ENCODE measurements around the gene SEH1L. TPM values are rescaled to one million over a fixed set of nuclear protein-coding genes. Genes with fewer than 3 reads are reported as not detected.

SEH1L gene
- total RNA-seq, 1 experiment from 2014 or later, result 61.2 TPM

DNA sequence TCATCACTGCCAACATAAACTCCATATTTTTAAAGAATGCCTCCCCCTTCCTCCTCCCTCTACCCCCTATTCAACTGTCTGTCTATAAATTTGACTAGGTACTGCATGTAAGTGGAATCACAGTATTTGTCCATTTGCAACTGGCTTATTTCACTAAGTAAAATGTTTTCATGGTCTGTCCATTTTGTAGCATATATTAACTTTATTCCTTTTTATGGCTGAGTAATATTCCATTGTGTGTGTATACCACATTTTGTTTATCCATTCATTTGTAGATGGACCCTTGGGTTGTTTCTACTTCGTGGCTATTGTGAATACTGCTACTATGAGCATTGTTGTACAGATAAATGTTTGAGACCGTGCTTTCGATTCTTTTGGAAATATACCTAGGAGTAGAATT, 10.7 kb downstream of the SEH1L start:
- no TSS peak for BruUV-seq (replicated peaks)
- TF ChIP-seq, protein P1, sequence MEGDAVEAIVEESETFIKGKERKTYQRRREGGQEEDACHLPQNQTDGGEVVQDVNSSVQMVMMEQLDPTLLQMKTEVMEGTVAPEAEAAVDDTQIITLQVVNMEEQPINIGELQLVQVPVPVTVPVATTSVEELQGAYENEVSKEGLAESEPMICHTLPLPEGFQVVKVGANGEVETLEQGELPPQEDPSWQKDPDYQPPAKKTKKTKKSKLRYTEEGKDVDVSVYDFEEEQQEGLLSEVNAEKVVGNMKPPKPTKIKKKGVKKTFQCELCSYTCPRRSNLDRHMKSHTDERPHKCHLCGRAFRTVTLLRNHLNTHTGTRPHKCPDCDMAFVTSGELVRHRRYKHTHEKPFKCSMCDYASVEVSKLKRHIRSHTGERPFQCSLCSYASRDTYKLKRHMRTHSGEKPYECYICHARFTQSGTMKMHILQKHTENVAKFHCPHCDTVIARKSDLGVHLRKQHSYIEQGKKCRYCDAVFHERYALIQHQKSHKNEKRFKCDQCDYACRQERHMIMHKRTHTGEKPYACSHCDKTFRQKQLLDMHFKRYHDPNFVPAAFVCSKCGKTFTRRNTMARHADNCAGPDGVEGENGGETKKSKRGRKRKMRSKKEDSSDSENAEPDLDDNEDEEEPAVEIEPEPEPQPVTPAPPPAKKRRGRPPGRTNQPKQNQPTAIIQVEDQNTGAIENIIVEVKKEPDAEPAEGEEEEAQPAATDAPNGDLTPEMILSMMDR (IDR thresholded peaks at IDR 0.05; ENCODE audit: unreplicated experiment), result no peak
- H3K27ac Mint-ChIP-seq (ENCODE audit: unreplicated experiment), result no peak overlapping the region
- H3K9me3 Mint-ChIP-seq (ENCODE audit: low read depth, unreplicated experiment), result no peaks in the 10 kb centered on the region
- H3K27me3 Mint-ChIP-seq (ENCODE audit: unreplicated experiment), result no peaks in the 10 kb centered on the region
- intact Hi-C loops (cut with micrococcal nuclease; ENCODE audit: unreplicated experiment), result no loop called here
- DNase-seq, result no peak
- H3K4me1 Mint-ChIP-seq (ENCODE audit: low read depth, unreplicated experiment), result peaks cover 6% of the 10 kb centered on the region
- CTCF ChIA-PET, result interaction anchor here (0.7 kb wide), 1 partner anchor 625 kb away, joined by 4 read pairs; no protein-coding TSS in a partner anchor
- peaks cover 20% of the 10 kb centered on the region for H3K36me3 Mint-ChIP-seq (ENCODE audit: insufficient read depth, unreplicated experiment)
- no peak overlapping the region for H3K4me3 Mint-ChIP-seq (ENCODE audit: low read depth, unreplicated experiment)

DNA sequence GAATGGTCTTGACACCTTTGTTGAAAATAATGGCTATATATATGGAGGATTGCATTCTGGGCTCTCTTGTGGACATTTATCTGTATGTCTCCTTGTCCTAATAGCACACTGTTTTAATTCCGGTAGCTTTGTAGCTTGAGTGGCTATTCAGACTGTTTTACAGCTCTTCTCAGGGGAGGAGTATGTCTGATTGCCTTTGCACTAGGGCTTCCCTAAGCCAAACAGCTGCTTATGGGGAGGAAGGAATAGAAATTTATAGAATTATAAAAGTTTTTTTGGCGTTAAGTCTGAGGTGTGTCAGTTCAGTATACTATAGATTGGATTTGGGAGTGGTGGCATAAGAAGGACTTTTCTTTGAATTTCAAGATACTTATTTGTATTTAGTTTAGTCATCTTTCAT, 12.6 kb downstream of the SEH1L start:
- no peak overlapping the region for H3K4me3 Mint-ChIP-seq (ENCODE audit: low read depth, unreplicated experiment)
- BruUV-seq (replicated peaks), result no TSS peak
- CTCF ChIA-PET, result no interaction called here
- H3K9me3 Mint-ChIP-seq (ENCODE audit: low read depth, unreplicated experiment), result no peaks in the 10 kb centered on the region
- TF ChIP-seq, protein P1 (IDR thresholded peaks at IDR 0.05; ENCODE audit: unreplicated experiment), result no peak
- H3K27me3 Mint-ChIP-seq (ENCODE audit: unreplicated experiment), result no peaks in the 10 kb centered on the region
- H3K27ac Mint-ChIP-seq (ENCODE audit: unreplicated experiment), result no peak overlapping the region
- H3K4me1 Mint-ChIP-seq (ENCODE audit: low read depth, unreplicated experiment), result peaks cover 6% of the 10 kb centered on the region
- H3K36me3 Mint-ChIP-seq (ENCODE audit: insufficient read depth, unreplicated experiment), result peaks cover 25% of the 10 kb centered on the region
- DNase-seq, result no peak
- intact Hi-C loops (cut with micrococcal nuclease; ENCODE audit: unreplicated experiment), result no loop called here

DNA sequence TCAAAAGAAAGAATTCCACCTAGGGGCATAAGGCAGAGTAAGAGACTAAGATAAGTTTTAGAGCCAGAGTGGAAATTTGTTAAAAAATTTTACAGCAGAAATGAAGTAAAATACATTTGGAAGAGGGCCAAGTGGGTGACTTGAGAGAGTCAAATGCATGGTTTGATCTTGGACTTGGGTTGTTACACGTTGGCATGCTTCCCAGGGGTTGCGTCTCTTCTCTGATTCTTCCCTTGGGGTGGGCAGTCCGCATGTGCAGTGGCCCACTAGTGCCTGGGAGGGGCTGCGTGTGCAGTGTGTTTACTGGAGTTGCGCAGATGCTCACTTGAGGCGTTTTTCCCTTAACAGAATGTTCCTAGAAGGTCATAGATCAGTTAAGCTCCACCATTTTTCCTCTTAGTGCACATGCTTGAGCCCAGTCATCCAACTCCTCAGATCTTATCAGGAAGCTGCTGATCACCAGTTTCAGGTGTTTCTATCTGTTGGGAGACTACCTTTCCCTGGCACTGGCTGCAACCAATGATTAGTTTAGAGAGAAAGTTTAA, 13.1 kb downstream of the SEH1L start:
- DNase-seq, result no peak
- Mint-ChIP-seq H3K4me3 (ENCODE audit: low read depth, unreplicated experiment) (no peak overlapping the region), H3K4me1 (ENCODE audit: low read depth, unreplicated experiment) (peaks cover 6% of the 10 kb centered on the region), H3K36me3 (ENCODE audit: insufficient read depth, unreplicated experiment) (peaks cover 29% of the 10 kb centered on the region), H3K27me3 (ENCODE audit: unreplicated experiment) (no peaks in the 10 kb centered on the region), H3K27ac (ENCODE audit: unreplicated experiment) (no peak overlapping the region), H3K9me3 (ENCODE audit: low read depth, unreplicated experiment) (no peaks in the 10 kb centered on the region)
- no TSS peak for BruUV-seq (replicated peaks)
- intact Hi-C loops (cut with micrococcal nuclease; ENCODE audit: unreplicated experiment), result no loop called here
- CTCF ChIA-PET, result no interaction called here
- TF ChIP-seq, protein P1 (IDR thresholded peaks at IDR 0.05; ENCODE audit: unreplicated experiment), result no peak

DNA sequence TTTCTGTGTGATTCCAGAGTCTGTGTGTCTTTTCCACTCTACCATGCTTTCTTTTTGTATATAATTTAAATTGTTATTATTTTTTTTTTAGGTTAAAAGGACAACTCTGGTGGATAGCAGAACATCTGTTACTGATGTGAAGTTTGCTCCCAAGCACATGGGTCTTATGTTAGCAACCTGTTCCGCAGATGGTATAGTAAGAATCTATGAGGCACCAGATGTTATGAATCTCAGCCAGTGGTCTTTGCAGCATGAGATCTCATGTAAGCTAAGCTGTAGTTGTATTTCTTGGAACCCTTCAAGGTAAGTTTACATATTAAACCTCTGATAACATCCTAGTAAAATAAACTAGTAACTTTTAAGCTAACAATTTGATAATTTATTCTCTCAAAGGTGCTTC, 15.3 kb downstream of the SEH1L start:
- CTCF ChIA-PET, result no interaction called here
- peaks cover 6% of the 10 kb centered on the region for H3K4me1 Mint-ChIP-seq (ENCODE audit: low read depth, unreplicated experiment)
- BruUV-seq (replicated peaks), result no TSS peak
- H3K27me3 Mint-ChIP-seq (ENCODE audit: unreplicated experiment), result no peaks in the 10 kb centered on the region
- no peaks in the 10 kb centered on the region for H3K9me3 Mint-ChIP-seq (ENCODE audit: low read depth, unreplicated experiment)
- TF ChIP-seq, protein P1 (IDR thresholded peaks at IDR 0.05; ENCODE audit: unreplicated experiment), result no peak
- intact Hi-C loops (cut with micrococcal nuclease; ENCODE audit: unreplicated experiment), result no loop called here
- H3K4me3 Mint-ChIP-seq (ENCODE audit: low read depth, unreplicated experiment), result no peak overlapping the region
- peaks cover 33% of the 10 kb centered on the region for H3K36me3 Mint-ChIP-seq (ENCODE audit: insufficient read depth, unreplicated experiment)
- no peak overlapping the region for H3K27ac Mint-ChIP-seq (ENCODE audit: unreplicated experiment)
- DNase-seq, result no peak
